Stimulated activated CD8-positive, alpha-beta memory T cell treated with anti-CD3 and anti-CD28 coated beads, Interleukin-7, amount 100 ng/mL, for 4 hours (primary cell): ENCODE measurements around the gene PCLAF.
A peak's percentile ranks its signal among the peaks of the same experiment; 100 is the strongest.
"Not testable (repeated sequence)": the region's sequence is repeated elsewhere in the genome, so short reads cannot be mapped to it uniquely, and the experiment has no call there.

Experiments
- DNase-seq, 2 donors: peaks; one replicate each; pipeline ENCODE4 v3.0.0-alpha.2; 2020; ENCODE audit warnings: low read depth in 2 of 2

PCLAF gene, protein sequence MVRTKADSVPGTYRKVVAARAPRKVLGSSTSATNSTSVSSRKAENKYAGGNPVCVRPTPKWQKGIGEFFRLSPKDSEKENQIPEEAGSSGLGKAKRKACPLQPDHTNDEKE

DNA sequence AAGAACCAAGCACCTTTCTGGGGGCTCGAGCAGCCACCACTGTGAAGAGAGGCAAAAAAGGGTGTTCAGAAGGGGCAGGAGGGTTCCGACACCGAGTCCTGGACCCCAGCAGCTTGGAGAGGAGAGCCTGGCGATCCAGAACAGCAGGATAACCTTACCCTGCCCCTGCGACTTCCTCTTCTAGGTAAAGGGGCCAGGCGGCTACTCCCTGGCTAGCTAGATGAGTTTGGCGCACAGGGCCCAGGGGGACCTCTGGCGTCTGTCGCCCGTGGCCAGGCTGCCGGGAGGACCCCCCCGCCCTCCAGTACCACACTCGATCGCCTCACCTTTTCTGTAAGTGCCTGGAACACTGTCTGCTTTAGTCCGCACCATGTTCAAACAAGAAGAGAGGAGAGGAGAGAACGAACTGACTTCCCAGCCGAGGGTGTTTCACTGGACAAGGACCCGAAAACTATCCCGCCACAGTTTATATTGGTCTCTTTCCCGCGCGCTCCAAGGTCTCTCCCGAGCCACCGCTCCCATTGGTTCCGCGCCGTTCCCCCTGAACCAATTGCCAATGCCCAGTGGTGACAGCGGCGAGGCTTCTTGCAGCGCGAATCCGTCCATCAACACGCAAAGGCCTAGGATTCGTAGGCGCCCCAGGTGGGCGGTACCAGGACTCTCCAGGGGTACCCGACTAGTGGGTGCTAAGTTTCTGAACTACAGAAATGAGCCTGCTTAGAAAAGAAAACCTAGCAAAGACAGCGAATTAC is at the start of gene PCLAF:
PCLAF (minus strand) TSS at position 442 of the 752 bp plus-strand sequence; CDS start at position 372, 70 bp downstream.
- DNase-seq, result peak; percentile 85 to 87

DNA sequence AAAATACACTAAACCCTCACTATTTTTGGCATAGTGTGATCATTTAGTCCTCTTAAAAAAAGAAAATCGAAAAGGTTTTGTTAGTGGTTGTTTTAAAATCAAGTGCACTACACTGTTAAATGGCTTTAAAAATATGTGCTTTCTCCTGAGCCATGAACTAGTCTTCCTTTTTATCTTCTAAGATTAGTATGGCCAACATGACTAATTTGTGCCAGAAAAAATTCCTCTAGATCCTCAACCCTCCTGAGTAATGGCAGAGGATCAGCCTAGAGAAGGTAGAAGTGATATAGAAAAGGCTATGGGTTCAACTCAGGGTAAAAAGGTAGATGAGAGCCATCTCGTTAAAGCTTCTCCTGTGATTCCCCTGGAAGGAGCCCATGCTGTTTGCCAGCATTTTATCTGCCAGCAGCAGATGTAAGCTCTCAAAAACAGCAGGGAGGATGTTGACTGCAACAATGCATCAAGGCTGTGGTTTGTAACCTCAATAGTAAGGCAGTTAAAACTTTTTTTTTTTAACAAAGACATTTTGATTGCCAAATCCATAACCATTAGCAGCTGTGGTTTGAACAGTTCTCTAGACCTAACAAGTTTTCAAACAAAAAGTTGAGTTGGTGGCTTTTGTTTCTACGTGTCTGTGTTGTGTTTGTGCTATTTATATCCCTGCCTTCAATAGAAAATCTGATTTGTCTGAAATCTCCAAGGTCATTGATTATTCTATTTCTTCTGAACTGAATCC is 48.9 kb upstream of the PCLAF start:
- peak in 1 of 2 donors; percentile 34 for DNase-seq

DNA sequence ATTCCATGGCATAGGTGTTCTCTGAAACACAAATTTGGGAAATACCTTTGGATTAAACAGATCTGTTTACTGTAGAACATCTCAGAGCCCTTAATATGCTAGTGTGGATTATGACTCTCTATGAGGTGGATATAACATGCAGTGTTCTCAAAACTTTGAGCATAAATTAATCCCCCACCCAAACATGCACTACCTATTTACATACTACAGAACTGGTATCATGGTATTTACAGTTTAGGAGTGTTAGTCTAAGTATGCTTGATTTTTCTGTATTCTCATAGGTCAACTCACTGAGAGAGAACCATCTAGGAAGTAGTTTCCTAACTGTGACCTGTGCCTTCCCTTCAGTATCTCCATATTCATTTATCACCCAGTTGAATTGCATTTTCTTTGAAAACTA is 48.2 kb upstream of the PCLAF start:
- no peak for DNase-seq

DNA sequence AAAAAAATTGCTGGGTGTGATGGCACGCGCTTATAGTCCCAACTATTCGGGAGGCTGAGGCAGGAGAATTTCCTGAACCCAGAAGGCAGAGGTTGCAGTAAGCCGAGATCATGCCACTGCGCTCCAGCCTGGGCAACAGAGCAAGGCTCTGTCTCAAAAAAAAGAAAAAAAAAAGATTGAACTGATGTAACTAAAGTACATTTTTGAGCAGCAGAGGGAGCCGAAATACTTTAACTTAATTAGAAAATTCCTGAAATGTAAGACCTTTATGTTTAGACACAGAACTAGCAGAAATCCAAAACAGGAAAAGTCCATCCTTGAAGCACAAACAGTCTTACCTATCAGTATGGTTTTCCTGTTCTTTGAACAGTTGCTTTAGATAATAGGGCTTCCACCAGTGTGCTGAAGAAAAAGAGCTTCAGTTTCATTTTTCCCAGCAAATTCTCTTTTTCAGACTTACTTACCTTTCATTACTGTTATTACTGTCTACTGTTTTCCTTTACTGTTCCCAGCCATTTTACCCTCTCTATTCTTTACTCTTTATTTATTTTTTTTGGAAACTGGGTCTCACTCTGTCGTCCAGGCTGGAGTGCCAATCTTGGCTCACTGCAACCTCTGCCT is 45.7 kb upstream of the PCLAF start:
- no peak for DNase-seq

DNA sequence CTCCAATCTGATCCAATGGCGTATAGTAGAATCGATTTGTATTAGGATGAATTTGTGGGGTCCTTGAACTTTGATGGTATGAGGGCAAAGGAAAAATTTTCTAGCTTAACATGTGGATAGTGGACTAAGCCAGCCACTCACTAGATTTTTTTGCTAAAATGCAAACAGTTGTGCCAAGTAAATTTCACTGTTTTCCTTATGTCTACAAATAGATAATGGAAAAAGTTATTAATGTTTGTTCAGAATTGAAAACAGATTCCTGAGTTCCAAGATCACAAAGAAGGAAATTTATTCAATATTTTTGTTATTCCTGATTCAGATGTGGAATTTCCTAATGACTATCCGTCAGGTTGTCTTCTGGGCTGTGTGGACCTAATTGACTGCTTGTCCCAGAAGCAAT is 44.0 kb upstream of the PCLAF start:
- no peak for DNase-seq

DNA sequence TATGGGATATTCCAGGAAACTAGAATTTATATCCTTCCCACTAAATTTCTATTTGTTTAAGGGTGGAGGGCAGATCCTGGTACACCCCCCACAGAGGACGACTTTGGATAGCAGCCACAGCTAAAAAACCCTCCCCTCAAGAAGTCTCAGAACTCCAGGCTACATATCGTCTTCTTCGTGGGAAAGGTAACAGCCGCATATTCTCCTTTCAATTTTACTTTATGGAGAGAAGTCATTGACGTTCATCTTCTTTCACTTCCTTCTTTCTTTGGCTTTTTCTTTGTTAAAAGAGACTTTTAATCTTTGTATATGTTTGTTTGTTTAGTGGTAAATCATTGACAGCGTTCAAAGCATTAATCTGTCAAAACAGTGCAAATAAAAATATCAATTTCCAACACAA is 42.7 kb upstream of the PCLAF start:
- no peak for DNase-seq

DNA sequence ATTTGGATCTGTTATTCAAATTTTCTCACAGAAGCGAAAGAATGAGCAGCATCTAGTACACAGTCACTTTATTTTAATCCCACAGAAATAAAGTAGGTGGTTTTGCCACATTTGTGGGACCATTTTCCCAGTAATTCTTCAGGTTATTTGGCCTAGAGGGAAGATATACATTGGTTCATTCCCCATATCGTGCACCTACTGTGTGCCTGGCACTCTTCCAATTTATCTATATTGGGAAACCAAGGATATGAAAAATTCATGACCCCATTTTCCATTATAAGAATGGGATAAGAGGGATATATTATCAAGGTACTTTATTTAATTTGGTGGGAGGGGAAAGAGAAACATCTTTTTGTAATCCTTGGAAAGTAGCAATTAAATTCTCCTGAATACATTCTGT is 41.5 kb upstream of the PCLAF start:
- no peak for DNase-seq

DNA sequence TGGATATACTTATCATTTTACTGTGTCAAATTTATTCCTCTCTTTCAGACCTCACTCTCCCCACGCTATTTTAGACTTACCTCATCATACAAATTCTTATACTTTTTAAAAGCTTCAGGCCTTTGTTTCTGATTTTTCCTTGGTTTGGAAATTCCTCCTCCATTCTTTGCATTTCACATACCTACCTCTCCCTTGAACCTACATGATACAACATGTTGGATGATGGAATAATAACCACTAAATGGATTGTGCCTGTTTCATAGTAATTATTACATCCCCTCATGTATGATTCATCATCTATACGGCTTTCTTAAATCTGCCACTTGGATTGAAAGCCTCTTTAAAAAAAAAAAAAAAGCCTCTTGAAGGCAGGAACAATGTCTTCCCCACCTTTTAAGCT is 31.0 kb upstream of the PCLAF start:
- no peak for DNase-seq

DNA sequence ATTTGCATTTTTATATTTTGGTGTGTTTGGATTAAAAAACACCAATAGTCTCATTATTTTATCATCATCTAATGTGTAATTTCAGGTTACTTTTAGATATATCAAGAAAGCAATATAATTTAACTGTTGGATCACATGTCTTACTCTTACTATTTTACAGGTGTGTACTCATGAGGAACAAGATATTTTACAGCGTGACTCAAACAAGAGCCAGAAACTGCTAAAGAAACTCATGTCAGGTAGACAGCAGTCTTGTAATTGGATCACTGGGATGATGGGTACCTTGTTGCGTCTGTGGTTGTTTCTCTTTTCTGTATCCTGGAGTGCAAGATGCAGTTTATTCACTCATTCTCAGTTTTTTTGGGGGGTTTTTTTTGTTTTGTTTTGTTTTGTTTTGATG is 19.3 kb upstream of the PCLAF start:
- no peak for DNase-seq

DNA sequence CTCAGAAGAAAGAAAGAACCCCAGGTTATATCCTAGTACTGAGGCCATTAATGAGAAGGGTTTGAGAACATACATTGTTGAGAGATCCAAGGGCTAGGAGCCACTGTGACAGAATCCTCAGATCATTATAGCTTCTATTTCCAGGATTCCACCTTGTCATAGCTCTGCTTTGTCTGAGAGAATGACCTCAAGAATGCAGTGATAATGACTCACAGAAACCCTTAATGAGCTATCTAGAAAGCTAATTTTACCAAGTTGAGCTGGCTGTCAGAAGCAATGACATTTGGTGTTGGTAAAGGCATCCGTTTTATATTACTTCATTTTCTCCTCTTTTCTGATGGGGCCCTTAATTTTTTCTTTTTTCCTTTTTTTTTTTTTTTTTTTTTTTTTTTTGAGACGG is 17.3 kb upstream of the PCLAF start:
- DNase-seq, result no peak

DNA sequence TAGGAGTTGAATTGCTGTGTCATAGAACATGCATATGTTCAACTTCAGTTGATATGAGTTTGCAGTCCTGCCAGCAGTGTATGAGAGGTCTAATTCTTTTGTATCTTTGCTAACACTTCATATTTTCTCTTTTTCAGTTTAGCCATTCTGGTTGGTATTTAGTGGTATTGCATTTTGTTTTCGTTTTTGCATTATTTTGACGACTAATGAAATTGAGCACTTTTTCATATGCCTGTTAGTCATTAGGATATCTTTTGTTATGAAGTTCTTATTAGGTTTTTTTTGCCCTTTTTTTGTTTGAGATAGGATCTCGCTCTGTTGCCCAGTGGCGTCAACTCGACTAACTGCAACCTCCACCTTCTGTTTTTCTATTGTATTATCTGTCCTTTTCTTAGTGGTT is 15.5 kb upstream of the PCLAF start:
- DNase-seq, result no peak

DNA sequence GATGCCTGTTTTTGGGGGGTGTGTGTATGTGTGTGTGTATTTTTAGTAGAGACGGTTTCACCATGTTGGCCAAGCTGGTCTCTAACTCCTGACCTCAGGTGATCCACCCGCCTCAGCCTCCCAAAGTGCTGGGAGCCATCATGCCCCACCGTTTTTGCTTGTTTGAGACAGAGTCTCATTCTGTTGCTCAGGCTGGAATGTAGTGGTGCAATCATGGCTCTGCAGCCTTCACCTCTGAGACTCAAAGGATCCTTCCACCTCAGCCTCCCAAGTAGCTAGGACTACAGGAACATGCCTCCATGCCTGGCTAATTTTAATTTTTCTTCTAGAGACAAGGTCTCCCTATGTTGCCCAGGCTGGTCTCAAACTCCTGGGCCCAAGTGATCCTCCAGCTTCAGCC is 11.2 kb upstream of the PCLAF start:
- DNase-seq, result not testable (repeated sequence)

DNA sequence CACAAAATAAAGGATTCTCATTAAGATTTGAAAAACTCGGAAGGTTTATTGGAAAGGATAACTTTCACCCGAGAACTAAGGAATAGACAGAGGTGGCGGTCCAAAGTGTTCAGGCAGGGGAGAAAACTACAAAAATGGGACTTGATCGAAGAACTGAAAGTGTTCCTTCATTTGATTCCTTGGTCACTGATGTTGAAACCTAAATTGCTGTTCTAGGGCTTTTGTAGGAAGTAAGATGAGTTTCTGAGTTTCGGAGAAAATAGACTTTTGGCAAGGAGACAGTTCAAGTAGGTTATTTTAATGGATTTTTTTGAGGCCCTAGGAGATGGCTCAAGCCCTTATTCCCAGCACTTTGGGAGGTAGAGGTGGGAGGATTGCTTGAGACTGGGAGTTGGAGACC is 7.8 kb upstream of the PCLAF start:
- no peak for DNase-seq

DNA sequence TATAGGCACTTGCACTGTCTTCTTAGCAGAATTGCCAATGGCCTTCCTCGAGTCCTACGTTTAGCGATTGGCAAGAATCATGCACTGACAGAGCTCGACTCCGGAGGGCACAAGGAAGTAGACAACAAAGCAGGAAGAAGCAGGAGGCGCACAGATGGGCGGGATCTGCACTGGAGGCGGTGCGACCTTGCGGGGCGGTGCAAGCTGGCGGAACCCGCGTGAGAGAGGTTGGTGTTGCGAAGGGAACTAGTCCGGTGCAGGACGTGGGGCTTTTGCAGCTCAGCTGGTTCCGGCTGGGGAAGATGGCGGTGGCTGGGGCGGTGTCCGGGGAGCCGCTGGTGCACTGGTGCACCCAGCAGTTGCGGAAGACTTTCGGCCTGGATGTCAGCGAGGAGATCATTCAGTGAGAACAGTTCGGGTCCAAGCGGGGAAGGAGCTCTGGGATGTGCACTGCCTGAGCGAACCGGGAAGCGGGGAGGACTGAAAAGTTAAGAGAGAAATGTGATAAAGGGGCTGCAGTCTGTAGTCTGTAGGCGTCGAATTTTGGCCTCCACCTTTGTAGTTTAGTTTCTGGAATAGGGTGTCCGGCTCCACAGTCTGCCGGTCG is 6.4 kb upstream of the PCLAF start, which contains the start of gene TRIP4:
TRIP4 (plus strand) TSS at position 275 of the 607 bp plus-strand sequence; CDS start at position 303, 28 bp downstream.
- DNase-seq, result peak; percentile 91 to 94

DNA sequence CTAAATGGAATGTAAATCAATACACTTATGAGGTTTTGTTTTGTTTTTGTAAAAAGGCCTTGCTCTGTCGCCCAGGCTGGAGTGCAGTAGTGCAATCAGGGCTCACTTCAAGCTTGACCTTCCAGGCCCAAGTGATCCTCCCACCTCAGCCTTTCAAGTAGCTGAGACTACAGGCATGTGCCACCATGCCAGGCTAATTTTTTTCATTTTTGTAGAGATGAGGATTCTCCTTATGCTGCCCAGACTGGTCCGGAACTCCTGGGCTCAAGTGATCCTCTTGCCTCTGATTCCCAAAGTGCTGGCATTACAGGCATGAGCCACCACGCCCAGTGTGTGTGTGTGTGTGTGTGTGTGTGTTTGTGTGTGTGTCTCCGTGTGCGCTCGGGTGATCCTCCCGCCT is 5.0 kb upstream of the PCLAF start:
- no peak for DNase-seq

DNA sequence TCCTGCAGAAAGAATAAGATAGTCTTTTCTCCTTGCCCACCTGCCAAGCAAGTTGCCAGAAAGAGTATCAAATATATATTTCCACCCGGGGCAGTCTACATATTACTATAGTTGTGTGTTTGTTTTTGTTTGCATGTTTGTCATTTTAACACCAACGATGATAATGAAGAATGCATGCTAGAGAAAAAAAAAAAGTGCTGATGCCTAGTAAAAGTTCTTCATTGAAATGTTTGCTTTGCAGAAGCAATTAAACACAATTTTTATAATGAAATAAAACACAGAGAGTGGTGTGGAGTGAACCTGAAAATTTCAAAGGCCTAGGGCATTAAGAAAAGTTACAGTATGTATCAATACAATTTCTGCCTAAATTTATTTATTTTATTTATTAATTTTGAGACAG is 2.5 kb upstream of the PCLAF start:
- no peak for DNase-seq

DNA sequence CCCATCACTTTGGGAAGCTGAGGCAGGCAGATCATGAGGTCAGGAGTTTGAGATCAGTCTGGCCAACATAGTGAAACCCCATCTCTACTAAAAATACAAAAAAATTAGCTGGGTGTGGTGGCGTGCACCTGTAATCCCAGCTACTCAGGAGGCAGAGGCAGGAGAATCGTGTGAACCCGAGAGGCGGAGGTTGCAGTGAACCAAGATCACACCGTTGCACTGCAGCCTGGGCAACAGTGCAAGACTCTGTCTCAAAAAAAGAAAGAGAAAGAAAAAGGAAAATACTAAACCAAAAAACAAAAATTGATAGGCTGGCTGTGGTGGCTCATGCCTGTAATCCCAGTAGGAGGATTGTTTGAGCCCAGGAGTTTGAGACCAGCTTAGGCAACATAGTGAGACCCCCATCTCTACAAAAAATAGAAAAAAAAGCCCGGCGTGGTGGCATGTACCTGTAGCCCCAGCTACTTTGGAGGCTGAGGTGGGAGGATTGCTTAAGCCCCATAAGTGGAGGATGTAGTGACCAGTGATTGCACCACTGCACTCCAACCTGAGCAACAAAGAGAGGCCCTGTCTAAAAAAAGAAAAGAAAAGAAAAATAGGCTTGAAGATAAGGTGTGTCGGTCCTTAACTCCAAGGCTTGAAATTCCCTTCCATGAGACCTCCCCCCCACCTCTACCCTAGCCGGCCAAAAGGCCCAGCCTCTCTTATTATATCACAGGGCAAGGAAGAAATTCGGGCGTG is 941 bp downstream of the PCLAF start:
- not testable (repeated sequence) for DNase-seq

DNA sequence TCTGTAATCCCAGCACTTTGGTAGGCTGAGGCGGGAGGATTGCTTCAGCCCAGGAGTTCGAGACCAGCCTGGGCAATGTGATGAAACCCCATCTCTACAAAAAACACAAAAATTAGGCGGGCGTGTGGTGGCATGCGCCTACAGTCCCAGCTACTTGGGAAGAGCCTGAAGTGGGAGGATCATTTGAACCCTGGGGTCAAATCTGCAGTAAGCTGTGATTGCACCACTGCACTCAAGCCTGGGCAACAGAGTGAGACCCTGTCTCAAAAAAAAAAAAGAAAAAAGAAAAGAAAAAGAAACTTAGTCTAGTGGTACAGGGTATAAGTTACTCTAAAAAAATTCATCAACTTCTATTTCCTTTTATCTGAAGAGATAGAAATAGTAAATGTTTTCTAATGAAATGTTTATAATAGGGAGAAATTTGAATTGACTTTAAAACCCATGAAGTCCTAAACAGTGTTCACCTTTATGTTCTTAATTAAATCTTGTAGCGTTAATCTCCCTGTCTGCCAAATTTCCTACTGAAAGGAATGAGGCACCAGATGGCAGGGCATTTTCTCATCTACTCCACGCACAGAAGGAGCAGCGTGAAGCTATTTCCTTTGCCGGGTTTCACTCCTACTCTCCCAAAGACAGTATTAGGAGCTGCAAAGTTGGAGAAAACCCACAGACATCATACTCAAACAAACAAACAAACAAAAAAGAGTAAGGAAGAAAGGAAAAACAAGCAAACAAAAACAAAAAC is 1.9 kb downstream of the PCLAF start:
- no peak for DNase-seq

DNA sequence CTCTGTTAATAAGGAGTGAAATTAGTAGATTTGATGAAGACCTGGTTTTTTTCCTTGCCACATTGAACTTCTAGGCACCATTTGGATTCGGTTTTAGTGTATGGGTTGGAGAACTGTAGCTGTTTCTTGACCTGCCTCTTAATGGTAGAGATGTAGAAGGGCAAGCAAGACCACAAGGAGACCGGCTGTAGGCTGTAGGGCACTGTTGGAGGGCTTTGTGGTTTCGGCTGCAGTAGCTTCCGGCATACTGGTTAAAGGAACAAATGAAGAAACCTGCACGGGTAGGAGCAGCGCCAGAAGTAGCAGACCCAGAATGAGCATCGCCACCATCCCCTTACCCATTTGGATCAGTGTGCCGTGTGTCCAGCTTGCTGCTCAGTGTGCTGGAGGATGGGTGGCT is 7.9 kb downstream of the PCLAF start:
- DNase-seq, result no peak

DNA sequence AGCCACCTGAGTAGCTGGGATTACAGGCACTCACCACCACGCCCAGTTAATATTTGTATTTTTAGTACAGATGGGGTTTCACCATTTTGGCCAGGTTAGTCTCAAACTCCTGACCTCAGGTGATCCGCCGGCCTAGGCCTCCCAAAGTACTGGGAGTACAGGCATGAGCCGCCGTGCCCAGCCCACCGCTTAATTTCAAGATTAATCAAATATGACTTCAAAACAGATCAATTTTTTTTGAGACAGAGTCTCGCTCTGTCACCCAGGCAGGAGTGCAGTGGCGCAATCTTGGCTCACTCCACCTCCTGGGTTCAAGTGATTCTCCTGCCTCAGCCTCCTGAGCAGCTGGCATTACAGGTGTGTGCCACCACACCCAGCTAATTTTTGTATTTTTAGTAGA is 9.9 kb downstream of the PCLAF start:
- DNase-seq, result not testable (repeated sequence)
